Stimulated activated CD4-positive, alpha-beta T cell treated with anti-CD3 and anti-CD28 coated beads, Interleukin-2, amount 100 ng/mL, for 4 hours (primary cell): ENCODE results near the gene AMPD3.

Source experiments
- DNase-seq: peaks from one replicate; pipeline ENCODE4 v3.0.0-alpha.2; 2020; ENCODE audit warnings: low read depth

The AMPD3 gene

DNA sequence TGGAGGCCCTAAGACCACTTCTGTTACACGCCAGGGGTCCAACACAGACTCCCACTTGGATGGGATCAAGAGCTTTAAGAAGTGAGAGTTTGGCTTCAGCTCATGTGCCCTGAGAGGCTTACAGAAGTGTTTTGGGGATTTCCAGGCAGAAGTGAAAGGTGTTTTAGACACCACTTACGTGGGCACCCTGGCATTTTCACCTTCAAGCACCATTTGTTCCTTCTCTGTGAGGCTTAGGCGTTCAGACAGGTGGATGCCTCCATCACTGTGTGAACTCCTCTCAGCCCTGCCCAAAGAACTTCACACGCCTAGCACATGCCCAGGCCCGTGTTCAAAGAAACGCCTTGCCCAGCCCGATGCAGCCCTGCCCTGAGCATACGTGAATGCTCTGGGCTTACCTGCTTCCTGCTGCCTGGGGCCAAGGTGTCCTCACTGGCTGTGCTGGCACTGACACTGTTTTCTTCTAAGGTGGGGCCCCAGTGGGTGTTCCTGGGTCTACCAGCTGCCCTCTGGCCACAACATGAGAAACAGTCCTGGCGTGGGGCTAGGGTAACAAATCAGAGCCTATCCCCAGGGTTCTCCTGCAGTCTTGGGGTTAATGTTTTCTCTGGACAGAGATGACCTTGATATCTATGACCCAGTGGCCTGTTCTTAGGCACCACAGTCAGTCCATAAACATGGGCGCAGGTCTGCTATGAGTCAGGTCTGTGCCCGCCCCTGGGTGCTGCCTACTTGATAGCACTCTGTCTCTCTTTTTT, 34.0 kb downstream of the AMPD3 start:
- DNase-seq: no peak

DNA sequence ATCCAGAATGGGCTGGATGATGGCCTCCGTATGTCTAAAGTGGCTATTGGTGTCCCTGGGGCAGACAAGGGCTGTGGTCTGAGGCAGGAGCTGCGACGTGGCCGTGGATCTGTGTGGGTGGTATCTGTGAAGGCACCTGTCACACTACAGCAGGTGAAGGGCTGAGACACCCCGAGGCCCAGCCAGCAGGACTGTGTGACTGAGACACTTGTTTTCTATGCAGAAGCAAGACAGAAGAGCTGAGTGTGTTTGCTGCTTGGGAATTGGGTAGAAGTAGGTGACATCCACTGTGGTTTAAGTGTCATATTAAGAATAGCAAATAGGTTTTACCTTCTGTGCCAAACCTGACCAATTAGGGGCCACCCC, 35.0 kb downstream of the AMPD3 start:
- DNase-seq: no peak

- DNase-seq: no peak
These were observed 35.6 kb downstream of the AMPD3 start for GRCh38 chr11:10490398-10491241.

DNA sequence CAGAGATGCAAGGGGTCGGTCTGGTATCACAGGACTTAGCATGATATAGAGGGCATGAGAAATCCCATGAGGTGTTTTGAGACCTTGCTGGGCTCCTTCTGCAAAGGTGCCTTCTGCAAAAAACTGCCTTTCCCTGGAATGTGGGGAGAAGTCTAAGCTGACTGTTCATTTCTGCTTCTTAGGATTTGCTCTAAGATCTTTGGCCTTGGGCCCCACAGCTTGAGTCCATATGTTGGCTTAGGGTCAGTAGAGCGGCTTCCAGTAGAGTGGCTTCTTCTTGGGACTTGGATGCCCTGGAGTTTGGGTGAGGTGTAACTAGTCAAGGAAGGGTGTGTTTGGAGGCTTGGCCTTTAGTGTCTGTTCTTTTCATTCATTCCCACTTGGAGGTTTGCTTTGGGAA, 37.0 kb downstream of the AMPD3 start:
- DNase-seq: no peak

GRCh38 chr11:10493041-10493663, 38.1 kb downstream of the AMPD3 start:
- no peak for DNase-seq

- no peak for DNase-seq
These were observed 39.8 kb downstream of the AMPD3 start for GRCh38 chr11:10494636-10495463.

- no peak for DNase-seq
These were observed 40.4 kb downstream of the AMPD3 start for GRCh38 chr11:10495464-10495786.

GRCh38 chr11:10496296-10496936, 41.4 kb downstream of the AMPD3 start:
- no peak for DNase-seq

GRCh38 chr11:10497371-10498021, 42.4 kb downstream of the AMPD3 start:
- no peak for DNase-seq

- DNase-seq: no peak
These were observed 42.9 kb downstream of the AMPD3 start for GRCh38 chr11:10498022-10498400.

DNA sequence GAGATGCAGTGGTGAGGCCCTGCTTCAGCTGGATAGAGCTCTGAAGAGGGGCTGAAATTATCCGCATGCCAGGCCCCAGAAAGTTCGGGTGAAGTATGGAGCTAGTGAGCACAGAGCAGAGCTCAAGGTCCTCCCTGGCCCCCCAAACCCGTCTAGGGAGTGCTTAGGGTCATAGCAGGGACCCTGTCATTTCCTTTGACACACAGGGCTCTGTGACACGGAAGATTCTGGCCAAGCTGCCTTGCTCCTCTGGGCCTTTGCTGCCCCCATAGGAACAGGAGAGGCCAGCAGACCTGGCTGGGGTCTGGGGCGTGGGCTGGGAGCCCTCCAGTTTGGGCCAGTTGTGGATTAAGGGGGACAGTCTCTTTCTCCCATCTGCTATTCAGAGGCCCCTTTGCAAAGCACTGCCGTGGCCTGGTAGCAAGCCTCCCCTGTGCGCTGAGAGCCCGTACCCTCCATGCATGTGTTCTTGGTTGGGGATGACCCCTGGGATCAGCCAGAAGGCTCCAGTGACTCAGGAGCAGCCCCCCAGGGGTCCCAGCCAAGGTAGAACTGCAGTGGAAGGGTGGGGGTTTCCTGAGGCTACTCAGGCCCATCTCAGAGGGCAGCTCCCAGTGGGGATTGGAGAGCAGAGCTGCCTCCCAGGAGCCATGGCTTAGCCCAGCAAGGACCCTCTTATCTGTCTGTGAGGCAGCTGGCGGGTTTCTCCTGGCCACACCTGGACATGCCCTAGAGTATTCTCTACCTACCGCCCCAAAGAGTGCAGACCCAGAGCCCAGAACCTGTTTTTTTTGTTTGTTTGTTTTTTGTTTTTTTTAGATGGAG, 43.6 kb downstream of the AMPD3 start:
- DNase-seq: no peak

- DNase-seq: no peak
These were observed 44.4 kb downstream of the AMPD3 start for GRCh38 chr11:10499452-10499851.

- DNase-seq: no peak
These were observed 45.0 kb downstream of the AMPD3 start for GRCh38 chr11:10499874-10500601.

DNA sequence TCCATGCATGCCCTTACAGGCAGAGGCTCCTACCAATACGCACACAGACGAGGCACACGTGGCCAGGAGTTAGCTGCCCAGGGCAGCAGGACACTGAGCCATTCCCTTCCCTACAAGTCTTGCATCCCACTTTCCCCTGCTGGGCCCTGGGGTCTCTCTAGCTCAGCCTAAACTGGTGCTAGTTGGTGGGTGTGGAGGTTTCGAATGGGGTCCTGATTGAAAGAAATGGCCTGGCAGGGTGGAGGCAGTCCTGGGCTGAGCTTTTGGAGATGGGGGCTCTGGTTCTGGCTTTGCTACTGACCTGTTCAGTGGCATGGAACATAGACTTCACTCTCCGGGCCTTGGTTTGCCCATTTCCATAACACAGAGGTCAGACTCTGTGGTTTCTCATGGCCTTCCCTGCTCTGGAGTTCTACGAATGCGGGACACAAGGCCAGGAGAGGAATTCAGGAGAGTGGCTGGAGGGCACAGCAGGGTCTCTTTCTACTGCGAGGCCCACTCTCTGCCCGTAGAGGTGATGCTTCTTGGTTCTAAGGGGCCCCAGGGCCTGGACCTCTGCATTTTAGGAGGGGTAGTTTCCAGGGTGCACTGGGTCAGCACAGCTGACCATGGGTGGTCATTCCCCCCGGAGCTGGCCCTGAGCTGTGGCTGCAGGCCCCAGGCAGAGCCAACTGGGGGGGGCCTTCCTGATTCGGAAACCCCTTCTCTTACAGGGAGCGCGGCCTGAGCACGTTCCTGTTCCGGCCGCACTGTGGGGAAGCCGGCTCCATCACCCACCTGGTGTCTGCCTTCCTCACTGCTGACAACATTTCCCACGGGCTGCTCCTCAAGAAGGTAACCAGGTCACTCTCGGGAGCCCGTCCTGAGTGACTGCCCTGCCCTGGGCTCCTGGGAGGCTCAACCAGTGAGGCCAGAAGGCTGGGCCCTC, 46.0 kb downstream of the AMPD3 start:
- DNase-seq: no peak

GRCh38 chr11:10502065-10502680, 47.1 kb downstream of the AMPD3 start:
- no peak for DNase-seq

GRCh38 chr11:10502770-10503169, 47.7 kb downstream of the AMPD3 start:
- no peak for DNase-seq

DNA sequence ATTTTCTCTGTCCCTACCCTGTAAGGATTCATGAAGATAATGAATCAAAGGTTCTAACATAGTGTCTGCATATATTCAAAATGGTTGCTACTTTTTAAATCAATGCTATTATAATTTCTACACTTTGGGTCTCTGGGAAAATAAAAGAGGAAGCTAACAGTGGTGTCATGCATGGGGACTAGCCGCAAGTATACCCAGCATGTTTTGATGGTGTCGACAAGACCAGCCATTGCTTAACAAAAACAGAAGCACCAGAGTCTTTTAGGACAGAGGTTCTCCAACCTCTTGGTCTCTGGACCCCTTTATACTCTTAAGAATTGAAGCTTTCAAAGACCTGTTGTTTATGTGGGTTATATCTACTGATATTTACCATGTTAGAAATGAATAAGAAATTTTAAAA, 48.2 kb downstream of the AMPD3 start:
- DNase-seq: no peak
